A549 (cell line): Measurements from ENCODE around the gene HNF4A. TPM values are rescaled to one million over a fixed set of nuclear protein-coding genes. Genes with fewer than 3 reads are reported as not detected.

ENCODE experiments used
- ATAC-seq, 2 experiments: fragments of 200-7000 bp in 1 of 2; fragments of >200 bp in 1 of 2; cut with Nextera tagmentation in 1 of 2; cut with Tn5 transposase in 1 of 2; 3 replicates each; pipeline versions ENCODE4 v1.8.0 to v1.9.1; 2018 to 2020; ENCODE audit warnings: mild to moderate bottlenecking in 1 of 2, moderate library complexity in 1 of 2
- CTCF ChIA-PET: fragments of 300-600 bp; sonication (Branson Sonifier 250); formaldehyde crosslinking; extraction: SDS; loops from one replicate; lab custom pipeline; 2021; ENCODE audit warnings: antibody characterized with exemption, inconsistent platforms; lab: Yijun Ruan, JAX
- POLR2A ChIA-PET: fragments of 350-600 bp; formaldehyde crosslinking; extraction: SDS; loops from one replicate; lab custom pipeline; 2021; ENCODE audit warnings: antibody characterized with exemption, inconsistent platforms; lab: Yijun Ruan, JAX
- DNase-seq, 2 experiments: peaks; one replicate each; pipeline versions ENCODE4 v3.0.0 to v3.0.0-alpha.2; 2011 to 2016; ENCODE audit warnings: low read depth in 1 of 2, low spot score in 1 of 2
- FAIRE-seq: peaks from 2 replicates; lab custom pipeline; 2011; peaks lifted over from hg19 to GRCh38; lab: Jason Lieb, UNC
- H3K27ac ChIP-seq, 2 experiments: fragments of >200 bp; sonication (Bioruptor Twin); formaldehyde crosslinking; 3 replicates each; pipeline ENCODE4 v1.5.1; 2016 to 2017
- H3K4me1 ChIP-seq: fragments of >200 bp; sonication (Bioruptor Twin); formaldehyde crosslinking; 3 replicates; pipeline ENCODE4 v1.6.1; 2016
- H3K4me2 ChIP-seq: fragments of >200 bp; sonication (Bioruptor Twin); formaldehyde crosslinking; 3 replicates; pipeline ENCODE4 v1.6.1; 2016
- H3K4me3 ChIP-seq: fragments of >200 bp; sonication (Bioruptor Twin); formaldehyde crosslinking; 3 replicates; pipeline ENCODE4 v1.5.1; 2016
- H3K9me3 ChIP-seq: fragments of >200 bp; sonication (Bioruptor Twin); formaldehyde crosslinking; 3 replicates; pipeline ENCODE4 v1.6.1; 2016
- BCL3 ChIP-seq: fragments of >200 bp; sonication (Bioruptor Twin); formaldehyde crosslinking; IDR thresholded peaks from 3 replicates; pipeline ENCODE4 v1.6.1; 2016
- CBX2 ChIP-seq: fragments of 200-600 bp; sonication (generic); IDR thresholded peaks from 2 replicates; pipeline ENCODE4 v1.6.1; 2016; ENCODE audit warnings: low read depth, mild to moderate bottlenecking, borderline replicate concordance
- CTCF ChIP-seq: fragments of >200 bp; sonication (Bioruptor Twin); formaldehyde crosslinking; IDR thresholded peaks from 3 replicates; pipeline ENCODE4 v1.5.1; 2016
- ELK1 ChIP-seq: fragments of 150-350 bp; IDR thresholded peaks from 2 replicates; pipeline ENCODE4 v1.6.1; 2014; ENCODE audit warnings: low read depth, mild to moderate bottlenecking, low read length
- FOSB ChIP-seq: fragments of 250-450 bp; sonication (Bioruptor Pico); IDR thresholded peaks from 2 replicates; pipeline ENCODE4 v1.5.0; 2020; ENCODE audit warnings: mild to moderate bottlenecking, moderate library complexity
- FOSL2 ChIP-seq, 2 experiments: fragments of 450-650 bp in 1 of 2; fragments of >200 bp in 1 of 2; sonication (Bioruptor Twin) in 1 of 2; formaldehyde crosslinking; IDR thresholded peaks; 2 replicates each; pipeline versions ENCODE4 v1.5.0 to v1.6.1; 2016 to 2020; ENCODE audit warnings: mild to moderate bottlenecking in 1 of 2, moderate library complexity in 1 of 2
- HMGXB4 ChIP-seq: fragments of 250-450 bp; sonication (Bioruptor Pico); IDR thresholded peaks from 2 replicates; pipeline ENCODE4 v1.5.0; 2021; ENCODE audit warnings: mild to moderate bottlenecking, moderate library complexity, borderline replicate concordance
- HOXA7 ChIP-seq: fragments of 250-450 bp; sonication (Bioruptor Pico); IDR thresholded peaks from 2 replicates; pipeline ENCODE4 v1.5.0; 2020; ENCODE audit warnings: mild to moderate bottlenecking, moderate library complexity
- HOXB13 ChIP-seq: fragments of 250-450 bp; sonication (Bioruptor Pico); IDR thresholded peaks from 2 replicates; pipeline ENCODE4 v1.5.0; 2020; ENCODE audit warnings: low read depth, mild to moderate bottlenecking, moderate library complexity
- JUN ChIP-seq, 2 experiments: fragments of >200 bp; sonication (Bioruptor Twin); formaldehyde crosslinking; IDR thresholded peaks; 2 replicates in 1 of 2; 3 replicates in 1 of 2; pipeline ENCODE4 v1.6.1; 2016 to 2017
- MAFK ChIP-seq: fragments of 450-650 bp; IDR thresholded peaks from 2 replicates; pipeline ENCODE4 v1.6.1; 2014; ENCODE audit not compliant: partially characterized antibody
- MAX ChIP-seq: IDR thresholded peaks from 2 replicates; pipeline ENCODE4 v1.6.1; 2012
- MAZ ChIP-seq: fragments of 150-350 bp; IDR thresholded peaks from 2 replicates; pipeline ENCODE4 v1.6.1; 2014; ENCODE audit warnings: antibody characterized with exemption, low read depth, low read length, borderline replicate concordance
- NFE2L2 ChIP-seq: fragments of 150-350 bp; conservative IDR thresholded peaks from 2 replicates; pipeline ENCODE4 v1.6.1; 2014; ENCODE audit warnings: low read length
- NPAS2 ChIP-seq: fragments of 250-450 bp; sonication (Bioruptor Pico); IDR thresholded peaks from 2 replicates; pipeline ENCODE4 v1.8.0; 2022; ENCODE audit warnings: mild to moderate bottlenecking, moderate library complexity, borderline replicate concordance
- RAD21 ChIP-seq, 2 experiments: fragments of >200 bp in 1 of 2; sonication (Bioruptor Twin) in 1 of 2; formaldehyde crosslinking in 1 of 2; IDR thresholded peaks in 1 of 2; conservative IDR thresholded peaks in 1 of 2; 2 replicates in 1 of 2; 3 replicates in 1 of 2; pipeline ENCODE4 v1.6.1; 2012 to 2018; ENCODE audit warnings: inconsistent platforms in 1 of 2
- REST ChIP-seq: fragments of 200-600 bp; sonication (generic); IDR thresholded peaks from 2 replicates; pipeline ENCODE4 v1.6.1; 2016; ENCODE audit warnings: antibody characterized with exemption, mild to moderate bottlenecking, moderate library complexity
- RNF2 ChIP-seq: fragments of 200-600 bp; sonication (generic); IDR thresholded peaks from 2 replicates; pipeline ENCODE4 v1.6.1; 2016; ENCODE audit warnings: low read depth, mild to moderate bottlenecking, antibody characterized with exemption, moderate library complexity, borderline replicate concordance
- TFCP2L1 ChIP-seq: fragments of 250-450 bp; sonication (Bioruptor Pico); IDR thresholded peaks from 2 replicates; pipeline ENCODE4 v1.5.0; 2021; ENCODE audit warnings: mild to moderate bottlenecking
- TP53 ChIP-seq: fragments of 250-450 bp; sonication (Bioruptor Pico); IDR thresholded peaks from 2 replicates; pipeline ENCODE4 v1.5.0; 2021; ENCODE audit warnings: mild to moderate bottlenecking, moderate library complexity
- ZC3H11A ChIP-seq: fragments of 450-650 bp; IDR thresholded peaks from 2 replicates; pipeline ENCODE4 v1.6.1; 2014; ENCODE audit warnings: antibody characterized with exemption, mild to moderate bottlenecking
- ZFP36 ChIP-seq: fragments of 450-650 bp; IDR thresholded peaks from 2 replicates; pipeline ENCODE4 v1.6.1; 2014; ENCODE audit warnings: borderline replicate concordance; ENCODE audit not compliant: partially characterized antibody
- ZSCAN20 ChIP-seq: fragments of 250-450 bp; sonication (Bioruptor Pico); IDR thresholded peaks from 2 replicates; pipeline ENCODE4 v1.8.0; 2022; ENCODE audit warnings: mild to moderate bottlenecking, moderate library complexity
- WGBS: methylation state at CpG from one replicate; pipeline ENCODE4 v1.1.6; 2017; ENCODE audit errors: missing lambda C conversion rate; 5-methylcytosine and 5-hydroxymethylcytosine counted together
- polyA plus RNA-seq, 4 experiments: library from polyadenylated mRNA; depleted of rRNA in 3 of 4; stranded (reverse); fragments of >200 nt; fragmentation: RNase III in 1 of 4; extraction: RNeasy Plus Mini Kit Qiagen cat#74134 plus additional on column Dnase treatment in 1 of 4; gene quantifications; 2 replicates in 3 of 4; 3 replicates in 1 of 4; pipeline ENCODE4 v1.2.3, GENCODE V29; 2011 to 2017

HNF4A gene
- polyA plus RNA-seq, 2 of the 4 experiments (the other 2 are of a cell fraction) = 20.0 to 26.2 TPM

- no peak for TF ChIP-seq ZSCAN20 (CRISPR knock-in tag)
- no peak for TF ChIP-seq TFCP2L1
- TF ChIP-seq FOSL2 (IDR thresholded peaks at IDR 0.05) = no peak
- TF ChIP-seq FOSL2 (CRISPR knock-in tag; IDR thresholded peaks at IDR 0.05) = no peak; the same call in 1 of the 2 replicates
- no peak for TF ChIP-seq MAZ
- TF ChIP-seq MAFK = no peak
- TF ChIP-seq HOXA7 (CRISPR knock-in tag) = no peak
- no peak for TF ChIP-seq RAD21 (conservative IDR thresholded peaks at IDR 0.05 in 1 of 2, IDR thresholded peaks at IDR 0.05 in 1 of 2)
- TF ChIP-seq NFE2L2 = no peak
- TF ChIP-seq, all 56 proteins: peak for 0
- peak overlapping the region; percentile 76 for H3K4me2 ChIP-seq
- DNase-seq = peak in 1 of 2 experiments; percentile 37
- FAIRE-seq = no peak
- peak overlapping the region; percentile 75 to 86 for H3K27ac ChIP-seq
- ChIA-PET POLR2A (no interaction called here), CTCF (interaction anchor here (0.7 to 1.7 kb wide), 4 partner anchors 9 to 70 kb away, joined by 3 to 7 read pairs (median 4); no protein-coding TSS in a partner anchor)
- ATAC-seq = peak; percentile 6 to 29; a peak in 4 of 6 replicates
- H3K4me3 ChIP-seq = peak overlapping the region; percentile 33
- WGBS = 44% methylated on average over 16 of the region's 23 CpGs
- peaks cover 70% of the 10 kb centered on the region for H3K4me1 ChIP-seq
- H3K9me3 ChIP-seq = no peaks in the 10 kb centered on the region
These were observed 45.7 kb downstream of the HNF4A start for GRCh38 chr20:44400970-44401769.

GRCh38 chr20:44401770-44402390 lies 46.4 kb downstream of the HNF4A start:
- Histone ChIP-seq H3K27ac (peak overlapping the region; percentile 75 to 86), H3K4me2 (peak overlapping the region; percentile 76), H3K9me3 (no peaks in the 10 kb centered on the region), H3K4me3 (peak overlapping the region; percentile 33), H3K4me1 (peaks cover 70% of the 10 kb centered on the region)
- POLR2A ChIA-PET = no interaction called here
- CTCF ChIA-PET = interaction anchor here (0.7 to 1.7 kb wide), 4 partner anchors 10 to 58 kb away, joined by 3 to 7 read pairs (median 3); no protein-coding TSS in a partner anchor
- 84% methylated on average over 16 of the region's 17 CpGs for WGBS
- DNase-seq (no peak), FAIRE-seq (no peak), ATAC-seq (no peak)
- TF ChIP-seq ZSCAN20 (CRISPR knock-in tag) (no peak), TP53 (CRISPR knock-in tag) (no peak), NPAS2 (CRISPR knock-in tag) (no peak), JUN (IDR thresholded peaks at IDR 0.05) (no peak), RNF2 (no peak), BCL3 (no peak), TFCP2L1 (no peak), HMGXB4 (CRISPR knock-in tag) (no peak), HOXB13 (CRISPR knock-in tag) (no peak), ELK1 (no peak), HOXA7 (CRISPR knock-in tag) (no peak), REST (no peak), FOSB (CRISPR knock-in tag) (no peak), ZC3H11A (no peak), MAX (no peak), ZFP36 (no peak), CTCF (no peak), CBX2 (no peak)
